Small intestine (tissue), 7 donors: ENCODE data around the gene BAAT. TPM values are rescaled to one million over a fixed set of nuclear protein-coding genes. Genes with fewer than 3 reads are reported as not detected.

Source experiments
- DNase-seq, 2 donors: peaks; one replicate each; pipeline versions ENCODE4 v3.0.0 to v3.0.0-alpha.2; 2013
- FAIRE-seq: peaks from 2 replicates; lab custom pipeline; 2012; peaks lifted over from hg19 to GRCh38; lab: Jason Lieb, UNC
- H3K27ac ChIP-seq, 3 donors: one replicate each; pipeline ENCODE4 v1.5.1; 2013; ENCODE audit warnings: low read length in 2 of 3, mild to moderate bottlenecking in 2 of 3, control low read depth in 1 of 3, inconsistent platforms in 1 of 3, low read depth in 1 of 3, moderate library complexity in 1 of 3
- H3K27me3 ChIP-seq, 3 donors: one replicate each; pipeline ENCODE4 v1.6.1; 2013; ENCODE audit warnings: low read length in 3 of 3, inconsistent platforms in 1 of 3; ENCODE audit not compliant: control insufficient read depth in 3 of 3, insufficient read depth in 3 of 3
- H3K36me3 ChIP-seq, 3 donors: one replicate each; pipeline ENCODE4 v1.6.1; 2013; ENCODE audit warnings: low read length in 3 of 3, inconsistent platforms in 1 of 3, low read depth in 1 of 3, mild to moderate bottlenecking in 1 of 3, moderate library complexity in 1 of 3; ENCODE audit not compliant: control insufficient read depth in 3 of 3, insufficient read depth in 2 of 3
- H3K4me1 ChIP-seq, 3 donors: one replicate each; pipeline ENCODE4 v1.6.1; 2013; ENCODE audit warnings: low read length in 2 of 3, inconsistent platforms in 1 of 3, low read depth in 1 of 3, mild to moderate bottlenecking in 1 of 3, moderate library complexity in 1 of 3; ENCODE audit not compliant: control insufficient read depth in 3 of 3, insufficient read depth in 2 of 3
- H3K4me3 ChIP-seq, 3 donors: one replicate each; pipeline ENCODE4 v1.5.1; 2013; ENCODE audit warnings: low read length in 3 of 3, control low read depth in 1 of 3, inconsistent platforms in 1 of 3, low read depth in 1 of 3, mild to moderate bottlenecking in 1 of 3, moderate library complexity in 1 of 3
- H3K9me3 ChIP-seq, 2 donors: one replicate each; pipeline ENCODE4 v1.6.1; 2013; ENCODE audit warnings: low read depth in 1 of 2, low read length in 1 of 2; ENCODE audit not compliant: control insufficient read depth in 2 of 2, insufficient read depth in 1 of 2
- WGBS, 3 donors: extraction: QIAGEN DNeasy Blood & Tissue Kit; methylation state at CpG; one replicate each; pipeline ENCODE4 v1.1.7; 2013; 5-methylcytosine and 5-hydroxymethylcytosine counted together
- polyA plus RNA-seq, 4 donors: library from polyadenylated mRNA; stranded (reverse) in 3 of 4; unstranded in 1 of 4; fragments of 200-250 nt in 3 of 4; fragments of 120-200 nt in 1 of 4; gene quantifications; one replicate each; pipeline versions ENCODE4 v1.2.1 to v1.2.3, GENCODE V29; 2013
- donor health status: healthy with polysubstance abuse.
- donor health status: control.
- donor health status: control.
- donor health status: Bipolar disorder and iron deficiency.
- donor health status: healthy.

Gene BAAT
- polyA plus RNA-seq, 4 donors: 0.04 to 2.2 TPM; not detected in 2

DNA sequence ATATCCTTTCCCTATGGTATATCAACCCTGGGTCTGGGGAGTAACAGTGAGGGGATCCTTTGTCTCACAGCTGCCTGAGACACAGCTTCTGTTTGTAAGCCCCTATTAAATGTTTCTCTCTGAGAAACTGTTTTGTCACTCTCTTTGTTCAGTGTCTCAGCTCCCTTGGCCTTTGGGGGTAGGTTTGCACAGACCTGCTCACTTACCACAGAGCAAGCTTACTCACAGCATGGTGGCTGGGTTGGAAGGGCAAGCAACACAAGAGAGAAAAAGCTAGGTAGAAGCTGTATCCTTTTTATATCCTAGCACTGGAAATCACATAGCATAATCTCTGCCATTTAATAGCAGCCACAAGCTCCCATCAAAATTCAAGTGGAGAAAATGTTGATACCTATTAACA, 4.5 kb downstream of the BAAT start:
- DNase-seq (no peak), FAIRE-seq (no peak)
- H3K9me3 ChIP-seq: peaks cover 0 to 7% of the 10 kb centered on the region in 2 donors
- H3K4me3 ChIP-seq: no peak overlapping the region
- no peaks in the 10 kb centered on the region for H3K4me1 ChIP-seq
- H3K27ac ChIP-seq: no peak overlapping the region
- no peaks in the 10 kb centered on the region for H3K36me3 ChIP-seq
- H3K27me3 ChIP-seq: peaks cover 0 to 5% (median 0%) of the 10 kb centered on the region in 3 donors

- Histone ChIP-seq H3K4me1 (no peaks in the 10 kb centered on the region), H3K36me3 (no peaks in the 10 kb centered on the region), H3K27ac (no peak overlapping the region), H3K4me3 (no peak overlapping the region), H3K27me3 (peaks cover 0 to 5% (median 0%) of the 10 kb centered on the region in 3 donors), H3K9me3 (no peaks in the 10 kb centered on the region)
- DNase-seq: no peak
- WGBS, 3 donors: 86 to 92% (median 90%) methylated on average over 6 of the region's 6 CpGs
- no peak for FAIRE-seq
These were observed 8.5 kb downstream of the BAAT start for GRCh38 chr9:101376111-101376848.

DNA sequence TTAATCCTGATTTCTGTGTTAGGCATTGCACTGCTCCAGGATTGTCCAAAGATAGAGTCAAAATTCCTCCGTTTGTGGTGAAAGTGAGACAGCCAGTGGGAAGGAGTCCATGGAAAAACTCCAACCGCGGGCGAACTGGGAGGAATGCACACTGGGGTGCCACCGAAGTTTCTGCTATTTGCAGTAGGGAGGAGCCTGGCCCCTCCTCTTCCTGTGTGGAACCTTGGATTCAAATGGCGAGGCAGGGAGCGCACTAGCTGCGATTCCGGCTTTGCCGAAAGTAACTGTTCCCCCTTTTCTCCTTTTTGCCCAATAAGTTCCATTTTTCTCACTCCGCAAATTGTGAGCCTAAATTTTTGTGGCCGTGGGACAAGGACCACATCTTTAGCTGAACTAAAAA, 9.3 kb downstream of the BAAT start:
- WGBS, 3 donors: 91 to 96% (median 95%) methylated on average over 12 of the region's 12 CpGs
- DNase-seq (no peak), FAIRE-seq (no peak)
- Histone ChIP-seq H3K4me1 (no peaks in the 10 kb centered on the region), H3K4me3 (no peak overlapping the region), H3K36me3 (no peaks in the 10 kb centered on the region), H3K9me3 (no peaks in the 10 kb centered on the region), H3K27me3 (peaks cover 0 to 5% (median 0%) of the 10 kb centered on the region in 3 donors), H3K27ac (no peak overlapping the region)

DNA sequence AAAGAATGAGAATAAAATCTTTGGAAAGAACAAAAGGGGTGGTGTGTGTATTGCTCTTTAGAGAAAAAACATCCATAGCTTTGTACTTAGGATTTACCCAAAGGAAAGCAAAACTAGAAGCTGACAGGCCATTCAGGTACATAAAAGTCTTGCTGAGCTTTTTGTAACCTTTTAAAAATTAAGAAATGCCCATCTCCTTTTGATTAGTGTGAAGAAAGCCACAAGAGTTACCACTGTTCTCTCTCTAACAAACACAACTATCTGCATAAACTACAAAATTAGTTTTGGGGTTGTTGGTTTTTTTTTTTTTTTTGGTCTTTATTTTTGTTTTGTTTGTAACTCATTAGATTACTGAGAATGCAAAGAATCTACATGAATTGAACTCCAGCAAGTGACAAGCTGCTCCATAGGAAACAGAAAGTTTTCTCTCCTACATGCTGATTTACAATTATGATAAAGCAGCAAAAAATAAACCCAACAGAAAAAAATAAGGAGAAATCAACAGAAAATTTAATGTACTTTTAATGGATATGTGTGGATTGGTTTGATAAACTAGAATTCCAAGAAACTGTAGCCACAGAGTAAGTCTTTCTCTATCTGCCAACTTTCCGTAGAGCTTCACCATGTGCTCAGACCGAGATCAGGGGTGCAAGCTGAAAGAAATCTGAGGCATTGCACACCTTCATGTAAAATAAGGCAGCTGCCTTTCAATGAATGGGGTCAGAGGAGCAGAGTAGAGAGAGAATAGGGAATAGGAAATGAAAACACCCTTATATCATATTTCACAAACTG, 12.3 kb downstream of the BAAT start:
- Histone ChIP-seq H3K4me1 (no peaks in the 10 kb centered on the region), H3K27ac (no peak overlapping the region), H3K4me3 (no peak overlapping the region), H3K27me3 (peaks cover 0 to 5% (median 0%) of the 10 kb centered on the region in 3 donors), H3K36me3 (no peaks in the 10 kb centered on the region), H3K9me3 (no peaks in the 10 kb centered on the region)
- FAIRE-seq: no peak
- no peak for DNase-seq
- 81 to 84% (median 81%) methylated on average over 2 of the region's 2 CpGs for WGBS, 3 donors

DNA sequence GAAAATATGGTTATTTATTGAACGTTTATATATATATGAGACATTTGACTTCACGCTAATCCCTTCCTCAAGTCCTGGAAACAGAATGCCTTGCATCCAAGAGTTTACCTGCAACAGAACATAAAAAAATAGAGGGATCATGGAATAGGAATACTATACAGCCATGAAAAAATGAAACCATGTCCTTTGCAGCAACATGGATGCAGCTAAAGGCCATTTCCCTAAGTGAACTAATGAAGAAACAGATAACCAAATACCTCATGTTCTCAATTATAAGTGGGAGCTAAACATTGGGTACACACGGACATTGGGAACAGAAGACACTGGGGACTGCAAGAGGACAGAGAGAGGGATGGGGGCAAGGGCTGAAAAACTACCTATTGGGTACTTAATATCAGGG, 13.0 kb downstream of the BAAT start:
- H3K4me1 ChIP-seq: peaks cover 0 to 2% (median 0%) of the 10 kb centered on the region in 3 donors
- WGBS, 3 donors: 90 to 98% (median 96%) methylated on average over 3 of the region's 3 CpGs
- no peaks in the 10 kb centered on the region for H3K36me3 ChIP-seq
- peaks cover 0 to 5% (median 0%) of the 10 kb centered on the region in 3 donors for H3K27me3 ChIP-seq
- H3K4me3 ChIP-seq: no peak overlapping the region
- no peak for DNase-seq
- H3K27ac ChIP-seq: no peak overlapping the region
- FAIRE-seq: no peak
- H3K9me3 ChIP-seq: no peaks in the 10 kb centered on the region

GRCh38 chr9:101369884-101370531, 14.8 kb downstream of the BAAT start:
- Histone ChIP-seq H3K9me3 (no peaks in the 10 kb centered on the region), H3K4me1 (peaks cover 0 to 12% (median 0%) of the 10 kb centered on the region in 3 donors), H3K27ac (no peak overlapping the region), H3K4me3 (no peak overlapping the region), H3K36me3 (no peaks in the 10 kb centered on the region), H3K27me3 (no peaks in the 10 kb centered on the region)
- WGBS, 3 donors: 51 to 69% (median 67%) methylated on average over 2 of the region's 2 CpGs
- FAIRE-seq (no peak), DNase-seq (no peak)

DNA sequence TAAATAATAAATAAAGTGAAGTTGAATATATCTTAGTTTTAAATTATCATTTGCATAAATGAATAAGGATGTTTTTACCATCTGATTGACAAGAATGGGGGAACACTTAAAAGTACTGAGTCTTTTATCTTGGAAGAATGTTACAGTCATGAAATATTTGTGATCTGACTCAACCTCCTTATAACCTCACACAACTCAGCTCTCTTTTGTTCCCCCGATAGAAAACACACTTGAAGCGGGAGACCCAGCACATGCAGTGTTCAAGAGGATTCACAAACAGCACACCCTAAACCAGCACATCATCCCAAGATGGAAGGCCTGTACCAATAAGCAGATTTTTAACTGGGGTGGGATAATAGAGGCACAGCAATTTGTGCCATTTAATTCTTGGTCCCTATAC, 15.5 kb downstream of the BAAT start:
- H3K27ac ChIP-seq: no peak overlapping the region
- peaks cover 0 to 12% (median 0%) of the 10 kb centered on the region in 3 donors for H3K4me1 ChIP-seq
- H3K36me3 ChIP-seq: no peaks in the 10 kb centered on the region
- H3K9me3 ChIP-seq: no peaks in the 10 kb centered on the region
- no peaks in the 10 kb centered on the region for H3K27me3 ChIP-seq
- no peak overlapping the region for H3K4me3 ChIP-seq
- FAIRE-seq (no peak), DNase-seq (no peak)
- 93 to 97% (median 93%) methylated on average over 2 of the region's 2 CpGs for WGBS, 3 donors

GRCh38 chr9:101367323-101367722, 17.5 kb downstream of the BAAT start:
- FAIRE-seq (no peak), DNase-seq (no peak)
- WGBS, 3 donors: 86 to 89% (median 87%) methylated on average over 3 of the region's 3 CpGs
- no peaks in the 10 kb centered on the region for H3K9me3 ChIP-seq
- no peaks in the 10 kb centered on the region for H3K27me3 ChIP-seq
- no peak overlapping the region for H3K27ac ChIP-seq
- H3K4me1 ChIP-seq: peaks cover 0 to 12% (median 0%) of the 10 kb centered on the region in 3 donors
- no peaks in the 10 kb centered on the region for H3K36me3 ChIP-seq
- no peak overlapping the region for H3K4me3 ChIP-seq
